Caco-2 (cell line): ENCODE results near the gene KIFC3. TPM values are rescaled to one million over a fixed set of nuclear protein-coding genes. Genes with fewer than 3 reads are reported as not detected.
"Not testable (repeated sequence)": the region's sequence is repeated elsewhere in the genome, so short reads cannot be mapped to it uniquely, and the experiment has no call there.

Experiments
- BruUV-seq: library from RNA; stranded (reverse); fragments of 400-500 nt; replicated peaks from 2 replicates; lab custom pipeline; 2021; lab: Mats Ljungman, UMichigan
- CTCF ChIA-PET: fragments of 300-600 bp; sonication (Branson Sonifier 250); formaldehyde crosslinking; loops from one replicate; lab custom pipeline; 2022; ENCODE audit warnings: antibody characterized with exemption; lab: Charles Lee
- POLR2A ChIA-PET: fragments of 300-600 bp; sonication (Branson Sonifier 250); formaldehyde crosslinking; loops from one replicate; lab custom pipeline; 2022; ENCODE audit warnings: antibody characterized with exemption; lab: Charles Lee
- DNase-seq, 2 experiments: peaks; one replicate each; pipeline versions ENCODE4 v3.0.0 to v3.0.0-alpha.2; 2020 to 2022
- H3K27me3 ChIP-seq: replicated peaks from 2 replicates; pipeline ENCODE4 v1.6.0; 2011; ENCODE audit warnings: low read length; ENCODE audit not compliant: control insufficient read depth, insufficient read depth
- H3K36me3 ChIP-seq: 2 replicates; pipeline ENCODE4 v1.5.1; 2011; ENCODE audit warnings: low read length; ENCODE audit not compliant: control insufficient read depth, insufficient read depth
- H3K4me1 ChIP-seq: fragments of 250-450 bp; sonication (Bioruptor Pico); 2 replicates; pipeline ENCODE4 v1.5.1; 2020; ENCODE audit warnings: mild to moderate bottlenecking
- H3K4me3 ChIP-seq: 2 replicates; pipeline ENCODE4 v1.5.1; 2011; ENCODE audit warnings: low read depth, mild to moderate bottlenecking, control low read depth, low read length
- H3K9me3 ChIP-seq: fragments of 250-450 bp; sonication (Bioruptor Pico); 2 replicates; pipeline ENCODE4 v1.5.1; 2020; ENCODE audit warnings: mild to moderate bottlenecking, moderate library complexity
- H3K27ac Mint-ChIP-seq: one replicate; pipeline ENCODE4 v1.8.0; 2022; ENCODE audit warnings: mixed read lengths; ENCODE audit not compliant: unreplicated experiment
- H3K27me3 Mint-ChIP-seq: one replicate; pipeline ENCODE4 v1.8.0; 2022; ENCODE audit warnings: mixed read lengths; ENCODE audit not compliant: insufficient read depth, unreplicated experiment
- H3K36me3 Mint-ChIP-seq: one replicate; pipeline ENCODE4 v1.8.0; 2022; ENCODE audit warnings: mild to moderate bottlenecking, mixed read lengths; ENCODE audit not compliant: insufficient read depth, unreplicated experiment
- H3K4me1 Mint-ChIP-seq: one replicate; pipeline ENCODE4 v1.8.0; 2022; ENCODE audit warnings: low read depth, mixed read lengths; ENCODE audit not compliant: unreplicated experiment
- H3K4me3 Mint-ChIP-seq: one replicate; pipeline ENCODE4 v1.8.0; 2022; ENCODE audit warnings: mild to moderate bottlenecking, moderate library complexity, mixed read lengths; ENCODE audit not compliant: unreplicated experiment
- H3K9me3 Mint-ChIP-seq: one replicate; pipeline ENCODE4 v1.8.0; 2022; ENCODE audit warnings: mixed read lengths; ENCODE audit not compliant: unreplicated experiment
- intact Hi-C: fragments of 100-400 bp; cut with micrococcal nuclease; formaldehyde crosslinking; loops from one replicate; pipeline ENCODE4 v1.10.0; 2022; ENCODE audit not compliant: unreplicated experiment
- total RNA-seq: library from RNA; stranded (reverse); gene quantifications from 2 replicates; pipeline ENCODE4 v1.2.3, GENCODE V29; 2022
- TF ChIP-seq, protein P1 (sequence below), 2 experiments: fragments of 200-600 bp in 1 of 2; IDR thresholded peaks; 1 replicate in 1 of 2; 2 replicates in 1 of 2; pipeline versions ENCODE4 v1.5.1 to v1.8.0; 2011 to 2022; ENCODE audit warnings: antibody characterized with exemption in 1 of 2, control low read depth in 1 of 2, inconsistent platforms in 1 of 2, low read depth in 1 of 2, low read length in 1 of 2, mild to moderate bottlenecking in 1 of 2, moderate library complexity in 1 of 2; ENCODE audit not compliant: insufficient read depth in 1 of 2, severe bottlenecking in 1 of 2, unreplicated experiment in 1 of 2

KIFC3 gene
- total RNA-seq, 1 experiment from 2014 or later = 103 TPM

DNA sequence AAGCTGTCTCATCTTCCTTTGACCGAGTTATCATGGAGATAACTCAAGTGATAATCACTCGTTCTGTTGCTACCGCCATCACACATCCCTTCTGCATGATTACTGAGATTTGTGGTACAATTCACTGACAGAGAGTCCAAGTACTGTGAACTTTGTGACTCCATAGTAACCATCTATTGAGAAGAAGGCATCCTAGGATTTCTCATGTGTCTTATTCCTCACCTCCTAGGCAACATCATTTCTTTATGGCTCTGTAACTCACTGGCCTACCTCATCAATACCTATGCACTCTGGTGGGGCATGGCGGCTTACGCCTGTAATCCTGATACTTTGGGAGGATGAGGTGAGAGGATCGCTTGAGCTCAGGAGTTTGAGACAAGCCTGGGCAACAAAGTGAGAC lies 88.2 kb downstream of the KIFC3 start:
- Histone ChIP-seq H3K4me3 (no peak overlapping the region), H3K9me3 (no peaks in the 10 kb centered on the region), H3K4me1 (0 out of 2 replicates have a peak, but pooled peaks cover 11% of the 10 kb centered on the region), H3K36me3 (no peaks in the 10 kb centered on the region), H3K27me3 (no peaks in the 10 kb centered on the region)
- intact Hi-C loops = no loop called here
- no peak overlapping the region for H3K27ac Mint-ChIP-seq
- BruUV-seq = no TSS peak
- TF ChIP-seq, protein P1, sequence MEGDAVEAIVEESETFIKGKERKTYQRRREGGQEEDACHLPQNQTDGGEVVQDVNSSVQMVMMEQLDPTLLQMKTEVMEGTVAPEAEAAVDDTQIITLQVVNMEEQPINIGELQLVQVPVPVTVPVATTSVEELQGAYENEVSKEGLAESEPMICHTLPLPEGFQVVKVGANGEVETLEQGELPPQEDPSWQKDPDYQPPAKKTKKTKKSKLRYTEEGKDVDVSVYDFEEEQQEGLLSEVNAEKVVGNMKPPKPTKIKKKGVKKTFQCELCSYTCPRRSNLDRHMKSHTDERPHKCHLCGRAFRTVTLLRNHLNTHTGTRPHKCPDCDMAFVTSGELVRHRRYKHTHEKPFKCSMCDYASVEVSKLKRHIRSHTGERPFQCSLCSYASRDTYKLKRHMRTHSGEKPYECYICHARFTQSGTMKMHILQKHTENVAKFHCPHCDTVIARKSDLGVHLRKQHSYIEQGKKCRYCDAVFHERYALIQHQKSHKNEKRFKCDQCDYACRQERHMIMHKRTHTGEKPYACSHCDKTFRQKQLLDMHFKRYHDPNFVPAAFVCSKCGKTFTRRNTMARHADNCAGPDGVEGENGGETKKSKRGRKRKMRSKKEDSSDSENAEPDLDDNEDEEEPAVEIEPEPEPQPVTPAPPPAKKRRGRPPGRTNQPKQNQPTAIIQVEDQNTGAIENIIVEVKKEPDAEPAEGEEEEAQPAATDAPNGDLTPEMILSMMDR (IDR thresholded peaks at IDR 0.05; ENCODE audit: insufficient read depth in 1 of 2, low read depth in 1 of 2, low read length in 1 of 2, severe bottlenecking in 1 of 2, unreplicated experiment in 1 of 2) = no peak
- H3K4me1 Mint-ChIP-seq = peaks cover 7% of the 10 kb centered on the region
- ChIA-PET POLR2A (no interaction called here), CTCF (no interaction called here)
- H3K27me3 Mint-ChIP-seq = no peaks in the 10 kb centered on the region
- H3K36me3 Mint-ChIP-seq = no peaks in the 10 kb centered on the region
- no peak overlapping the region for H3K4me3 Mint-ChIP-seq
- DNase-seq = no peak
- H3K9me3 Mint-ChIP-seq = no peaks in the 10 kb centered on the region

DNA sequence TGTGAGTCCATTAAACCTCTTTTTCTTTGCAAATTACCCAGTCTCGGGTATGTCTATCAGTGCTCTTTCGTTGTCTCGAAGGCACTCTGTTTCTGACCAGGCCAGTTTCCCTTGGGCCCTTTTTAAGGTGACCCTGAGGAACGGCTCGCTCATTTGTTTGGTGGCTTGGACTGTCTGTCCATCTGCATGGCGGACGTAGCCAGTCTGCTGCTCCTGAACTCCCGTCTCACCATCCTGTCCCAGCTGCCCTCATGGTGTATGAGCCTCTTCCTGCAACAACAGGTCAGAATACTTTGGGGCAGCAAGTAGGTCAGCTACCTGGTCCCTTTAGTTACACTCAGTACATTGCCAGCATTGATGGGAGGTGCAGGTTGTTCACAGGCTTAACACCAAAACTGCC lies 88.7 kb downstream of the KIFC3 start:
- intact Hi-C loops = no loop called here
- Mint-ChIP-seq H3K36me3 (no peaks in the 10 kb centered on the region), H3K4me3 (no peak overlapping the region), H3K9me3 (no peaks in the 10 kb centered on the region), H3K4me1 (peaks cover 7% of the 10 kb centered on the region), H3K27me3 (no peaks in the 10 kb centered on the region), H3K27ac (no peak overlapping the region)
- no TSS peak for BruUV-seq
- no peaks in the 10 kb centered on the region for H3K27me3 ChIP-seq
- TF ChIP-seq, protein P1 (IDR thresholded peaks at IDR 0.05; ENCODE audit: insufficient read depth in 1 of 2, low read depth in 1 of 2, low read length in 1 of 2, severe bottlenecking in 1 of 2, unreplicated experiment in 1 of 2) = no peak
- POLR2A ChIA-PET = no interaction called here
- 0 out of 2 replicates have a peak, but pooled peaks cover 11% of the 10 kb centered on the region for H3K4me1 ChIP-seq
- no peak for DNase-seq
- no peaks in the 10 kb centered on the region for H3K36me3 ChIP-seq
- H3K4me3 ChIP-seq = no peak overlapping the region
- CTCF ChIA-PET = no interaction called here
- H3K9me3 ChIP-seq = no peaks in the 10 kb centered on the region

DNA sequence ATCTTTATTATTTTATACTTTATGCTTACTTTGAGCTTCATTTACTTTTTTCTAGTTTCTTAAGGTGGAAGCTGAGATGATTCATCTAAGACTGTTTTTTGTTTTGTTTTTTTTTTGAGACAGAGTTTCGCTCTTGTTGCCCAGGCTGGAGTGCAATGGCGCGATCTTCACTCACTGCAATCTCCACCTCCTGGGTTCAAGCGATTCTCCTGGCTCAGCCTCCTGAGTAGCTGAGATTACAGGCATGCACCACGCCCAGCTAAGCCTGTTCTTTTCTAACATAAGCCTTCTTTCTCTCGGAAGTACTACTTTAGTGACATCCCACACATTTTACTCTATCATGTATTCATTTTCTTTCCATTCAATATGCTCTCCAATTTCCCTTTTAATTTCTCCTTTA lies 89.7 kb downstream of the KIFC3 start:
- H3K36me3 Mint-ChIP-seq, H3K9me3 Mint-ChIP-seq, H3K27ac Mint-ChIP-seq, H3K36me3 ChIP-seq, H3K27me3 ChIP-seq, BruUV-seq, H3K4me1 Mint-ChIP-seq, intact Hi-C loops, H3K9me3 ChIP-seq, H3K4me3 Mint-ChIP-seq, H3K4me3 ChIP-seq, H3K27me3 Mint-ChIP-seq: not testable (repeated sequence)
- DNase-seq = peak in 1 of 2 experiments; percentile 6
- 0 out of 2 replicates have a peak, but pooled peaks cover 11% of the 10 kb centered on the region for H3K4me1 ChIP-seq
- ChIA-PET POLR2A (interaction anchor here (0.8 to 1.2 kb wide), 2 partner anchors 9 to 23 kb away, joined by 3 to 4 read pairs; no protein-coding TSS in a partner anchor), CTCF (interaction anchor here (0.6 kb wide), 1 partner anchor 65 kb away, joined by 3 read pairs; no protein-coding TSS in a partner anchor)
